Sigmoid colon (tissue), 4 donors: Measurements from ENCODE around the gene VAX1.

Experiments
- CTCF ChIP-seq, 4 experiments: fragments of 450-650 bp in 3 of 4; fragments of 200-600 bp in 1 of 4; IDR thresholded peaks; one replicate each; pipeline ENCODE4 v1.5.1; 2016 to 2019; ENCODE audit warnings: antibody characterized with exemption in 4 of 4, mild to moderate bottlenecking in 3 of 4, moderate library complexity in 2 of 4
- EP300 ChIP-seq, 4 donors: sonication (generic); formaldehyde crosslinking; IDR thresholded peaks; one replicate each; pipeline ENCODE4 v1.6.1; 2017; ENCODE audit warnings: antibody characterized with exemption in 4 of 4

DNA sequence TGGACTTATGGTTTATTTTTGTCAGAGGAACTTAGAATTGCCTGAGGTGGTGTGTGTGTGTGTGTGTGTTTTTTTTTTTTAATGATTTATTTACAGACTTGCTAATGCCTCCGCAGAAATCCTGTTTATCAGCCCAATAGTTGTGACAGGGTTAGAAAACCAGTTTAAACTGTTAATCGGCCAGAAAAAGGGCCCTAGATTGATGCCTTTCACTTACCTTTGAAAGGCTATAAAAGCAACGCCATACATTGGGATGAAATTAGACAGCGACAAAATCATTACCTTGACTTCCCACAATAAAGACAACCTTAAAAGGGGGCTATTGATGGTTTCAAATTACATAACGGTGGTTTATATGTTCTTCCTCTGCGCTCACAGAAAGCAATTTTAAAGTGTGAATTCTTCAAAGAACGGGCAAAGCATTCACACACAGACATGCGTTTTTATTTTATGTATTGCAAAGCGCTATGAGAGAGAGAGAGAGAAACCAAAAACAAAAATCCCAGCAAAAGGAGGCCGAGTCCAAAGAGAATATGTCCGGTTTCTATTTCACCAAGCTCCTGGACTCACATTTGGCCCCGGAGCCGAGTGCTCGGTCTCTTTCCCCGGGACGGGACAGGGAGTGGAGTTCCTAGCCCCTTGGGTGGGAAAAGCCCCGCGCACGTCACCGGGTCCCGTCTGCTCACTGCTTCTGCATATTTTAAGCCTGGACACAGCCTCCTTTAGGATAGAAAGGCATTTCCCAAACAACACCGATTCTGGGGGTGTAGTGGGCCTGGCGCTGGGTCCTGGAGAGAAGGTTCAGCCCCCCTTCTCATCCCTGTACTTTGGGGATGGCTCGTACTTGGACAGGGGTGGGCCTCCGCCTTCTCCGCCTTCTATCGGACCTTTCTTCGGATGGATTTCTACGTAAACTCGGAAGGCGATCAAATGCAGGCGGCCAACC lies 26.8 kb upstream of the VAX1 start:
- no peak for TF ChIP-seq CTCF (IDR thresholded peaks at IDR 0.05)
- no peak for TF ChIP-seq EP300 (IDR thresholded peaks at IDR 0.05)
